Naive thymus-derived CD8-positive, alpha-beta T cell (primary cell): ENCODE results near the gene CALM1. TPM values are rescaled to one million over a fixed set of nuclear protein-coding genes. Genes with fewer than 3 reads are reported as not detected.
A peak's percentile ranks its signal among the peaks of the same experiment; 100 is the strongest.

Experiments
- ATAC-seq, 2 donors: fragments of 150-1000 bp; cut with Tn5 transposase in 1 of 2; sonication (Bioruptor Pico), chemical (Tn5 transposase) in 1 of 2; 1 replicate in 1 of 2; 2 replicates in 1 of 2; pipeline ENCODE4 v1.10.0; 2021; ENCODE audit warnings: mild to moderate bottlenecking in 2 of 2, moderate library complexity in 2 of 2
- POLR2A ChIA-PET: fragments of 350-600 bp; sonication (Branson Sonifier 250); formaldehyde crosslinking; loops from one replicate; lab custom pipeline; 2021; ENCODE audit warnings: antibody characterized with exemption; lab: Charles Lee
- DNase-seq, 10 donors: peaks; one replicate each; pipeline versions ENCODE4 v3.0.0 to v3.0.0-alpha.2; 2020 to 2022
- H3K27ac Mint-ChIP-seq, 10 donors: one replicate each; pipeline ENCODE4 v1.8.0; 2020 to 2022; ENCODE audit warnings: mild to moderate bottlenecking in 10 of 10, mixed read lengths in 10 of 10, moderate library complexity in 4 of 10, inconsistent platforms in 1 of 10
- H3K27me3 Mint-ChIP-seq, 5 donors: one replicate each; pipeline ENCODE4 v1.8.0; 2021 to 2022; ENCODE audit warnings: mixed read lengths in 5 of 5
- H3K36me3 Mint-ChIP-seq, 3 donors: one replicate each; pipeline ENCODE4 v1.8.0; 2020 to 2022; ENCODE audit warnings: mixed read lengths in 3 of 3, mild to moderate bottlenecking in 2 of 3, inconsistent platforms in 1 of 3
- H3K4me1 Mint-ChIP-seq, 4 donors: one replicate each; pipeline ENCODE4 v1.8.0; 2021 to 2022; ENCODE audit warnings: mixed read lengths in 4 of 4
- H3K4me3 Mint-ChIP-seq, 10 donors: one replicate each; pipeline ENCODE4 v1.8.0; 2020 to 2022; ENCODE audit warnings: mild to moderate bottlenecking in 10 of 10, mixed read lengths in 10 of 10, moderate library complexity in 6 of 10, inconsistent platforms in 1 of 10
- H3K9me3 Mint-ChIP-seq, 9 donors: one replicate each; pipeline ENCODE4 v1.8.0; 2020 to 2022; ENCODE audit warnings: mixed read lengths in 9 of 9, mild to moderate bottlenecking in 3 of 9, inconsistent platforms in 1 of 9, moderate library complexity in 1 of 9
- polyA plus RNA-seq, 3 donors: library from polyadenylated mRNA; unstranded; fragments of 300-500 nt; fragmentation: Illumina TruSeq; gene quantifications; one replicate each; pipeline ENCODE4 v1.2.3, GENCODE V29; 2021
- total RNA-seq, 8 experiments: library from RNA in 2 of 8; stranded (reverse) in 2 of 8; gene quantifications; one replicate each; pipeline ENCODE4 v1.2.3 and lab custom pipeline; 2021 to 2026

CALM1 gene
- total and polyA plus RNA-seq, 5 experiments from 2014 or later = 735 to 2,853 (median 1,900) TPM

GRCh38 chr14:90450151-90450550 lies 53.3 kb downstream of the CALM1 start:
- peaks cover 0 to 11% (median 0%) of the 10 kb centered on the region in 3 donors for H3K36me3 Mint-ChIP-seq
- peaks cover 0 to 14% (median 2%) of the 10 kb centered on the region in 4 donors for H3K4me1 Mint-ChIP-seq
- ATAC-seq (no peak), DNase-seq (no peak)
- H3K27ac Mint-ChIP-seq = no peak overlapping the region
- peaks cover 0 to 2% (median 0%) of the 10 kb centered on the region in 5 donors for H3K27me3 Mint-ChIP-seq
- no peak overlapping the region for H3K4me3 Mint-ChIP-seq
- POLR2A ChIA-PET = no interaction called here
- peaks cover 0 to 12% (median 3%) of the 10 kb centered on the region in 9 donors for H3K9me3 Mint-ChIP-seq

- POLR2A ChIA-PET = no interaction called here
Measured at GRCh38 chr14:90450667-90451066, 53.8 kb downstream of the CALM1 start.

GRCh38 chr14:90451443-90451842 lies 54.6 kb downstream of the CALM1 start:
- peaks cover 0 to 11% (median 0%) of the 10 kb centered on the region in 3 donors for H3K36me3 Mint-ChIP-seq

More at GRCh38 chr14:90450667-90451066, 53.8 kb downstream of the CALM1 start:
- no peak overlapping the region for H3K4me3 Mint-ChIP-seq
- no peak for ATAC-seq
- H3K36me3 Mint-ChIP-seq = peaks cover 0 to 11% (median 0%) of the 10 kb centered on the region in 3 donors
- H3K9me3 Mint-ChIP-seq = peaks cover 0 to 12% (median 2%) of the 10 kb centered on the region in 9 donors
- H3K27ac Mint-ChIP-seq = peak overlapping the region in 1 of 10 donors; percentile 33
- peaks cover 0 to 2% (median 0%) of the 10 kb centered on the region in 5 donors for H3K27me3 Mint-ChIP-seq
- DNase-seq = no peak
- peaks cover 0 to 14% (median 2%) of the 10 kb centered on the region in 4 donors for H3K4me1 Mint-ChIP-seq

GRCh38 chr14:90451961-90452360 lies 55.1 kb downstream of the CALM1 start:
- H3K36me3 Mint-ChIP-seq = peaks cover 0 to 11% (median 0%) of the 10 kb centered on the region in 3 donors
- peaks cover 0 to 2% (median 0%) of the 10 kb centered on the region in 5 donors for H3K27me3 Mint-ChIP-seq
- ATAC-seq = no peak
- H3K4me3 Mint-ChIP-seq = no peak overlapping the region
- H3K4me1 Mint-ChIP-seq = peaks cover 0 to 14% (median 2%) of the 10 kb centered on the region in 4 donors
- no peak for DNase-seq
- no peak overlapping the region for H3K27ac Mint-ChIP-seq
- peaks cover 0 to 12% (median 2%) of the 10 kb centered on the region in 9 donors for H3K9me3 Mint-ChIP-seq
- POLR2A ChIA-PET = no interaction called here

More at GRCh38 chr14:90451443-90451842, 54.6 kb downstream of the CALM1 start:
- Mint-ChIP-seq H3K4me1 (peaks cover 0 to 14% (median 2%) of the 10 kb centered on the region in 4 donors), H3K27me3 (peaks cover 0 to 2% (median 0%) of the 10 kb centered on the region in 5 donors), H3K9me3 (peaks cover 0 to 12% (median 2%) of the 10 kb centered on the region in 9 donors), H3K4me3 (no peak overlapping the region), H3K27ac (no peak overlapping the region)
- ATAC-seq = no peak
- POLR2A ChIA-PET = no interaction called here
- DNase-seq = no peak

GRCh38 chr14:90452366-90452765 lies 55.5 kb downstream of the CALM1 start:
- POLR2A ChIA-PET = no interaction called here
- Mint-ChIP-seq H3K27ac (peak overlapping the region in 2 of 10 donors; percentile 46 to 48), H3K9me3 (peaks cover 0 to 9% (median 2%) of the 10 kb centered on the region in 9 donors), H3K36me3 (peaks cover 0 to 9% (median 0%) of the 10 kb centered on the region in 3 donors), H3K27me3 (peaks cover 0 to 2% (median 0%) of the 10 kb centered on the region in 5 donors), H3K4me1 (peaks cover 0 to 14% (median 2%) of the 10 kb centered on the region in 4 donors), H3K4me3 (no peak overlapping the region)
- DNase-seq (no peak), ATAC-seq (no peak)

- peaks cover 0 to 14% (median 2%) of the 10 kb centered on the region in 4 donors for H3K4me1 Mint-ChIP-seq
- ATAC-seq (no peak), DNase-seq (no peak)
- no peaks in the 10 kb centered on the region for H3K9me3 Mint-ChIP-seq
- no peak overlapping the region for H3K27ac Mint-ChIP-seq
- no peaks in the 10 kb centered on the region for H3K36me3 Mint-ChIP-seq
- POLR2A ChIA-PET = no interaction called here
- peaks cover 0 to 2% (median 0%) of the 10 kb centered on the region in 5 donors for H3K27me3 Mint-ChIP-seq
- no peak overlapping the region for H3K4me3 Mint-ChIP-seq
Measured at GRCh38 chr14:90453401-90453951, 56.6 kb downstream of the CALM1 start.

- no peak overlapping the region for H3K27ac Mint-ChIP-seq
- POLR2A ChIA-PET = no interaction called here
- peaks cover 0 to 2% (median 0%) of the 10 kb centered on the region in 5 donors for H3K27me3 Mint-ChIP-seq
- DNase-seq = no peak
- H3K4me3 Mint-ChIP-seq = no peak overlapping the region
- H3K36me3 Mint-ChIP-seq = no peaks in the 10 kb centered on the region
- ATAC-seq = no peak
- H3K9me3 Mint-ChIP-seq = no peaks in the 10 kb centered on the region
- H3K4me1 Mint-ChIP-seq = peaks cover 0 to 14% (median 2%) of the 10 kb centered on the region in 4 donors
Measured at GRCh38 chr14:90454041-90455000, 57.5 kb downstream of the CALM1 start.

GRCh38 chr14:90455100-90455571 lies 58.3 kb downstream of the CALM1 start:
- peaks cover 0 to 2% (median 0%) of the 10 kb centered on the region in 5 donors for H3K27me3 Mint-ChIP-seq
- POLR2A ChIA-PET = no interaction called here
- H3K27ac Mint-ChIP-seq = no peak overlapping the region
- no peaks in the 10 kb centered on the region for H3K9me3 Mint-ChIP-seq
- no peak for DNase-seq
- H3K4me1 Mint-ChIP-seq = peaks cover 0 to 14% (median 2%) of the 10 kb centered on the region in 4 donors
- H3K36me3 Mint-ChIP-seq = no peaks in the 10 kb centered on the region
- no peak overlapping the region for H3K4me3 Mint-ChIP-seq
- ATAC-seq = no peak

GRCh38 chr14:90456551-90456950 lies 59.7 kb downstream of the CALM1 start:
- Mint-ChIP-seq H3K27me3 (no peaks in the 10 kb centered on the region), H3K27ac (no peak overlapping the region)

GRCh38 chr14:90457186-90457585 lies 60.4 kb downstream of the CALM1 start:
- ATAC-seq = no peak
- Mint-ChIP-seq H3K36me3 (no peaks in the 10 kb centered on the region), H3K27me3 (no peaks in the 10 kb centered on the region), H3K9me3 (no peaks in the 10 kb centered on the region), H3K4me1 (peaks cover 0 to 6% (median 2%) of the 10 kb centered on the region in 4 donors), H3K4me3 (no peak overlapping the region), H3K27ac (no peak overlapping the region)
- POLR2A ChIA-PET = no interaction called here
- DNase-seq = no peak

More at GRCh38 chr14:90456551-90456950, 59.7 kb downstream of the CALM1 start:
- H3K36me3 Mint-ChIP-seq = no peaks in the 10 kb centered on the region
- no peaks in the 10 kb centered on the region for H3K9me3 Mint-ChIP-seq
- no peak overlapping the region for H3K4me3 Mint-ChIP-seq
- ATAC-seq = no peak
- POLR2A ChIA-PET = no interaction called here
- DNase-seq = no peak
- H3K4me1 Mint-ChIP-seq = peaks cover 0 to 13% (median 2%) of the 10 kb centered on the region in 4 donors
